ENCODE data around the gene CDC5L. TPM values are rescaled to one million over a fixed set of nuclear protein-coding genes. Genes with fewer than 3 reads are reported as not detected.

Gene CDC5L
- total and polyA plus RNA-seq, 9 donors: 13.0 to 24.0 (median 19.5) TPM

GRCh38 chr6:44425951-44426350, 38.4 kb downstream of the CDC5L start:
- no peaks in the 10 kb centered on the region for H3K27me3 ChIP-seq
- WGBS, 3 donors: 94 to 96% (median 95%) methylated on average over 6 of the region's 6 CpGs
- intact Hi-C loops (cut with DNase I): no loop called here
- no peaks in the 10 kb centered on the region for H3K36me3 ChIP-seq
- H3K4me1 ChIP-seq (ENCODE audit: insufficient read depth): no peaks in the 10 kb centered on the region
- no peak for DNase-seq
- no peak overlapping the region for H3K4me3 ChIP-seq
- no peak overlapping the region for H3K27ac ChIP-seq
- no peak for TF ChIP-seq POLR2A (IDR thresholded peaks at IDR 0.05)
- TF ChIP-seq EP300 (IDR thresholded peaks at IDR 0.05): no peak
- no peak for TF ChIP-seq CTCF (IDR thresholded peaks at IDR 0.05)
- no peaks in the 10 kb centered on the region for H3K9me3 ChIP-seq

GRCh38 chr6:44428682-44429081, 41.2 kb downstream of the CDC5L start:
- WGBS, 3 donors: 74 to 82% (median 79%) methylated on average over 3 of the region's 3 CpGs
- no peak for DNase-seq
- no peak overlapping the region for H3K4me3 ChIP-seq
- H3K36me3 ChIP-seq: no peaks in the 10 kb centered on the region
- no peaks in the 10 kb centered on the region for H3K27me3 ChIP-seq
- intact Hi-C loops (cut with DNase I): no loop called here
- no peak overlapping the region for H3K27ac ChIP-seq
- TF ChIP-seq EP300 (IDR thresholded peaks at IDR 0.05) (no peak), POLR2A (IDR thresholded peaks at IDR 0.05) (no peak), CTCF (IDR thresholded peaks at IDR 0.05) (no peak)
- H3K4me1 ChIP-seq (ENCODE audit: insufficient read depth): no peaks in the 10 kb centered on the region
- H3K9me3 ChIP-seq: no peaks in the 10 kb centered on the region

GRCh38 chr6:44430326-44430725, 42.8 kb downstream of the CDC5L start:
- intact Hi-C loops (cut with DNase I): no loop called here
- H3K4me3 ChIP-seq: no peak overlapping the region
- no peak for DNase-seq
- no peak overlapping the region for H3K27ac ChIP-seq
- H3K4me1 ChIP-seq (ENCODE audit: insufficient read depth): no peaks in the 10 kb centered on the region
- TF ChIP-seq EP300 (IDR thresholded peaks at IDR 0.05) (no peak), POLR2A (IDR thresholded peaks at IDR 0.05) (no peak), CTCF (IDR thresholded peaks at IDR 0.05) (no peak)
- H3K27me3 ChIP-seq: no peaks in the 10 kb centered on the region
- no peaks in the 10 kb centered on the region for H3K36me3 ChIP-seq
- WGBS, 3 donors: 62 to 89% (median 78%) methylated on average over 2 of the region's 2 CpGs
- H3K9me3 ChIP-seq: no peaks in the 10 kb centered on the region

- no peaks in the 10 kb centered on the region for H3K36me3 ChIP-seq
- no peaks in the 10 kb centered on the region for H3K9me3 ChIP-seq
- TF ChIP-seq POLR2A (IDR thresholded peaks at IDR 0.05): no peak
- TF ChIP-seq CTCF (IDR thresholded peaks at IDR 0.05): peak; percentile 49 to 65 (median 54)
- intact Hi-C loops (cut with DNase I): no loop called here
- H3K4me3 ChIP-seq: no peak overlapping the region
- no peaks in the 10 kb centered on the region for H3K4me1 ChIP-seq (ENCODE audit: insufficient read depth)
- no peak overlapping the region for H3K27ac ChIP-seq
- peak; percentile 43 to 57 (median 51) for DNase-seq
- no peaks in the 10 kb centered on the region for H3K27me3 ChIP-seq
- WGBS, 3 donors: 80 to 88% (median 82%) methylated on average over 1 of the region's 1 CpG
These were observed 43.7 kb downstream of the CDC5L start for GRCh38 chr6:44431118-44431725.
